Measurements from ENCODE around the gene RNF10. TPM values are rescaled to one million over a fixed set of nuclear protein-coding genes. Genes with fewer than 3 reads are reported as not detected.
A peak's percentile ranks its signal among the peaks of the same experiment; 100 is the strongest.

Gene RNF10
- total and polyA plus RNA-seq, 10 donors, result 101 to 428 (median 227) TPM

GRCh38 chr12:120539303-120539702, 5.1 kb downstream of the RNF10 start:
- no peaks in the 10 kb centered on the region for H3K27me3 ChIP-seq (replicated peaks in 1 of 7)
- intact Hi-C loops (cut with DNase I; ENCODE audit: low total_unique reads), result no loop called here
- 33 to 80% (median 44%) methylated on average over 1 of the region's 1 CpG for WGBS, 5 donors
- H3K9me3 ChIP-seq, result no peaks in the 10 kb centered on the region
- DNase-seq, result no peak
- H3K4me1 ChIP-seq, result peaks cover 60 to 95% (median 91%) of the 10 kb centered on the region in 6 donors
- peaks cover 0 to 63% (median 0%) of the 10 kb centered on the region in 6 donors for H3K36me3 ChIP-seq
- H3K27ac ChIP-seq, result peak overlapping the region in 7 of 8 donors; percentile 84 to 99 (median 96)
- peak overlapping the region in 3 of 8 donors; percentile 3 to 97 (median 89) for H3K4me3 ChIP-seq
- TF ChIP-seq, protein P1, sequence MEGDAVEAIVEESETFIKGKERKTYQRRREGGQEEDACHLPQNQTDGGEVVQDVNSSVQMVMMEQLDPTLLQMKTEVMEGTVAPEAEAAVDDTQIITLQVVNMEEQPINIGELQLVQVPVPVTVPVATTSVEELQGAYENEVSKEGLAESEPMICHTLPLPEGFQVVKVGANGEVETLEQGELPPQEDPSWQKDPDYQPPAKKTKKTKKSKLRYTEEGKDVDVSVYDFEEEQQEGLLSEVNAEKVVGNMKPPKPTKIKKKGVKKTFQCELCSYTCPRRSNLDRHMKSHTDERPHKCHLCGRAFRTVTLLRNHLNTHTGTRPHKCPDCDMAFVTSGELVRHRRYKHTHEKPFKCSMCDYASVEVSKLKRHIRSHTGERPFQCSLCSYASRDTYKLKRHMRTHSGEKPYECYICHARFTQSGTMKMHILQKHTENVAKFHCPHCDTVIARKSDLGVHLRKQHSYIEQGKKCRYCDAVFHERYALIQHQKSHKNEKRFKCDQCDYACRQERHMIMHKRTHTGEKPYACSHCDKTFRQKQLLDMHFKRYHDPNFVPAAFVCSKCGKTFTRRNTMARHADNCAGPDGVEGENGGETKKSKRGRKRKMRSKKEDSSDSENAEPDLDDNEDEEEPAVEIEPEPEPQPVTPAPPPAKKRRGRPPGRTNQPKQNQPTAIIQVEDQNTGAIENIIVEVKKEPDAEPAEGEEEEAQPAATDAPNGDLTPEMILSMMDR (IDR thresholded peaks at IDR 0.05 in 8 of 11, conservative IDR thresholded peaks at IDR 0.05 in 3 of 11), result no peak
- no peak for TF ChIP-seq POLR2AphosphoS5 (IDR thresholded peaks at IDR 0.05)
- TF ChIP-seq POLR2A (IDR thresholded peaks at IDR 0.05), result no peak

- peak overlapping the region in 1 of 8 donors; percentile 97 for H3K4me3 ChIP-seq
- intact Hi-C loops (cut with DNase I; ENCODE audit: low total_unique reads), result no loop called here
- H3K4me1 ChIP-seq, result peaks cover 60 to 100% (median 96%) of the 10 kb centered on the region in 6 donors
- H3K9me3 ChIP-seq, result no peaks in the 10 kb centered on the region
- H3K27me3 ChIP-seq (replicated peaks in 1 of 7), result no peaks in the 10 kb centered on the region
- TF ChIP-seq, protein P1 (IDR thresholded peaks at IDR 0.05 in 8 of 11, conservative IDR thresholded peaks at IDR 0.05 in 3 of 11), result no peak
- no peak for TF ChIP-seq POLR2A (IDR thresholded peaks at IDR 0.05)
- TF ChIP-seq POLR2AphosphoS5 (IDR thresholded peaks at IDR 0.05), result no peak
- 12 to 36% (median 19%) methylated on average over 3 of the region's 3 CpGs for WGBS, 5 donors
- DNase-seq, result no peak
- peak overlapping the region in 7 of 8 donors; percentile 84 to 99 (median 96) for H3K27ac ChIP-seq
- H3K36me3 ChIP-seq, result peaks cover 0 to 73% (median 0%) of the 10 kb centered on the region in 6 donors
Observed at GRCh38 chr12:120540445-120540844, 6.3 kb downstream of the RNF10 start.

GRCh38 chr12:120542166-120542565, 8.0 kb downstream of the RNF10 start:
- peaks cover 0 to 86% (median 12%) of the 10 kb centered on the region in 6 donors for H3K36me3 ChIP-seq
- WGBS, 5 donors, result 95 to 97% (median 96%) methylated on average over 5 of the region's 5 CpGs
- peaks cover 43 to 100% (median 93%) of the 10 kb centered on the region in 6 donors for H3K4me1 ChIP-seq
- H3K9me3 ChIP-seq, result no peaks in the 10 kb centered on the region
- TF ChIP-seq POLR2A (IDR thresholded peaks at IDR 0.05) (no peak), POLR2AphosphoS5 (IDR thresholded peaks at IDR 0.05) (no peak)
- TF ChIP-seq, protein P1 (IDR thresholded peaks at IDR 0.05 in 8 of 11, conservative IDR thresholded peaks at IDR 0.05 in 3 of 11), result no peak
- intact Hi-C loops (cut with DNase I; ENCODE audit: low total_unique reads), result no loop called here
- no peak for DNase-seq
- H3K4me3 ChIP-seq, result no peak overlapping the region
- H3K27ac ChIP-seq, result peak overlapping the region in 4 of 8 donors; percentile 96 to 99 (median 98)
- H3K27me3 ChIP-seq (replicated peaks in 1 of 7), result no peaks in the 10 kb centered on the region

- H3K27me3 ChIP-seq (replicated peaks in 1 of 7), result no peaks in the 10 kb centered on the region
- peaks cover 21 to 100% (median 84%) of the 10 kb centered on the region in 6 donors for H3K4me1 ChIP-seq
- intact Hi-C loops (cut with DNase I; ENCODE audit: low total_unique reads), result no loop called here
- peaks cover 0 to 95% (median 37%) of the 10 kb centered on the region in 6 donors for H3K36me3 ChIP-seq
- H3K27ac ChIP-seq, result peak overlapping the region in 1 of 8 donors; percentile 7
- no peak for DNase-seq
- TF ChIP-seq, protein P1 (IDR thresholded peaks at IDR 0.05 in 8 of 11, conservative IDR thresholded peaks at IDR 0.05 in 3 of 11), result no peak
- TF ChIP-seq POLR2AphosphoS5 (IDR thresholded peaks at IDR 0.05) (no peak), POLR2A (IDR thresholded peaks at IDR 0.05) (no peak)
- H3K9me3 ChIP-seq, result no peaks in the 10 kb centered on the region
- no peak overlapping the region for H3K4me3 ChIP-seq
- 83 to 87% (median 86%) methylated on average over 3 of the region's 3 CpGs for WGBS, 5 donors
Observed at GRCh38 chr12:120544691-120545090, 10.5 kb downstream of the RNF10 start.
